SK-N-SH treated with all-trans-retinoic acid at 6 μM for 48 hours (cell line): ENCODE data around the gene CTNNA3.

Source experiments
- ATAC-seq: fragments of 200-7000 bp; cut with Tn5 transposase; 3 replicates; pipeline ENCODE4 v1.9.1; 2020; ENCODE audit warnings: mild to moderate bottlenecking, moderate library complexity
- ARNTL ChIP-seq: fragments of 450-650 bp; formaldehyde crosslinking; IDR thresholded peaks from 2 replicates; pipeline ENCODE4 v1.5.0; 2020; ENCODE audit warnings: low read depth, mild to moderate bottlenecking, moderate library complexity, borderline replicate concordance
- BACH2 ChIP-seq: fragments of 250-450 bp; sonication (Bioruptor Pico); IDR thresholded peaks from 2 replicates; pipeline ENCODE4 v1.9.0; 2021; ENCODE audit warnings: mild to moderate bottlenecking, borderline replicate concordance
- CSDC2 ChIP-seq: fragments of 250-450 bp; sonication (Bioruptor Pico); IDR thresholded peaks from 2 replicates; pipeline ENCODE4 v1.5.0; 2020; ENCODE audit warnings: mild to moderate bottlenecking, moderate library complexity
- ESRRG ChIP-seq: fragments of 250-450 bp; sonication (Bioruptor Pico); IDR thresholded peaks from 2 replicates; pipeline ENCODE4 v1.6.1; 2021; ENCODE audit warnings: mild to moderate bottlenecking
- GLIS3 ChIP-seq: fragments of 250-450 bp; sonication (Bioruptor Pico); IDR thresholded peaks from 2 replicates; pipeline ENCODE4 v1.5.0; 2020; ENCODE audit warnings: mild to moderate bottlenecking, moderate library complexity
- ISL1 ChIP-seq: fragments of 250-450 bp; sonication (Bioruptor Pico); IDR thresholded peaks from 2 replicates; pipeline ENCODE4 v2.1.2; 2022; ENCODE audit warnings: mild to moderate bottlenecking, moderate library complexity
- OSR1 ChIP-seq: fragments of 250-450 bp; sonication (Bioruptor Pico); IDR thresholded peaks from 2 replicates; pipeline ENCODE4 v1.8.0; 2022; ENCODE audit warnings: moderate library complexity, mild to moderate bottlenecking, inconsistent platforms
- SNAI2 ChIP-seq: fragments of 250-450 bp; sonication (Bioruptor Pico); IDR thresholded peaks from 2 replicates; pipeline ENCODE4 v1.5.0; 2020; ENCODE audit warnings: mild to moderate bottlenecking, moderate library complexity
- TCF4 ChIP-seq: fragments of 250-450 bp; sonication (Bioruptor Pico); IDR thresholded peaks from 2 replicates; pipeline ENCODE4 v1.8.0; 2021; ENCODE audit warnings: mild to moderate bottlenecking, moderate library complexity, borderline replicate concordance
- TOX ChIP-seq: fragments of 250-450 bp; sonication (Bioruptor Pico); IDR thresholded peaks from 2 replicates; pipeline ENCODE4 v1.8.0; 2021; ENCODE audit warnings: mild to moderate bottlenecking, moderate library complexity, borderline replicate concordance
- ZFP30 ChIP-seq: fragments of 450-650 bp; formaldehyde crosslinking; IDR thresholded peaks from 2 replicates; pipeline ENCODE4 v1.5.0; 2022; ENCODE audit warnings: mild to moderate bottlenecking, moderate library complexity
- ZNF565 ChIP-seq: fragments of 450-650 bp; formaldehyde crosslinking; conservative IDR thresholded peaks from 2 replicates; pipeline ENCODE4 v1.5.0; 2020; ENCODE audit warnings: low read depth, mild to moderate bottlenecking, moderate library complexity
- ZNF70 ChIP-seq: fragments of 450-650 bp; formaldehyde crosslinking; IDR thresholded peaks from 2 replicates; pipeline ENCODE4 v1.5.0; 2020; ENCODE audit warnings: mild to moderate bottlenecking, moderate library complexity
- ZNF8 ChIP-seq: fragments of 450-650 bp; formaldehyde crosslinking; IDR thresholded peaks from 2 replicates; pipeline ENCODE4 v1.5.0; 2020; ENCODE audit warnings: mild to moderate bottlenecking, moderate library complexity
- TF ChIP-seq, protein P1 (sequence below): fragments of 250-450 bp; sonication (Bioruptor Pico); IDR thresholded peaks from 2 replicates; pipeline ENCODE4 v1.8.0; 2021; ENCODE audit warnings: low read depth, mild to moderate bottlenecking, moderate library complexity, borderline replicate concordance
- TF ChIP-seq, protein P2 (sequence below): fragments of 250-450 bp; sonication (Bioruptor Pico); IDR thresholded peaks from 2 replicates; pipeline ENCODE4 v1.8.0; 2020; ENCODE audit warnings: mild to moderate bottlenecking, moderate library complexity, borderline replicate concordance
- TF ChIP-seq, protein P3 (sequence below): fragments of 250-450 bp; sonication (Bioruptor Pico); IDR thresholded peaks from 2 replicates; pipeline ENCODE4 v1.5.1; 2021; ENCODE audit warnings: mild to moderate bottlenecking, moderate library complexity
- TF ChIP-seq, protein P4 (sequence below): fragments of 250-450 bp; sonication (Bioruptor Pico); IDR thresholded peaks from 2 replicates; pipeline ENCODE4 v1.5.1; 2020; ENCODE audit warnings: low read depth, mild to moderate bottlenecking, moderate library complexity
- TF ChIP-seq, protein P5 (sequence below): fragments of 250-450 bp; sonication (Bioruptor Pico); IDR thresholded peaks from 2 replicates; pipeline ENCODE4 v1.5.0; 2020; ENCODE audit warnings: mild to moderate bottlenecking, moderate library complexity

The CTNNA3 gene

DNA sequence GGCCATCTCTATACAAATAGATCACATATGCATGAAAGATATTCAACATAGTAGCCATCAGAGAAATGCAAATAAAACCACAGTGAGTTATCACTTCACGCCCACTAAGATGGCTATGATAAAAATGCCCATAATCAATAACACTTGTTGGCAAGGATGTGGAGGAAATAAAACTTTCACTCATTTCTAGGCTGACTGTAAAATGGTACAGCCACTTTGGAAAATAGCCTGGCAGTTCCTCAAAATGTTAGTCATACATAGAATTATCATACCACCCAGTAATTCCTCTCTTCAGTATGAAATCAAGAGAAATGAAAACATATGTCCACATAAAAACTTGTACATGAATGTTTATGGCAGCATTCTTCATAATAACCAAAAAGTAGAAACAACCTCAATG, 445.3 kb downstream of the CTNNA3 start:
- TF ChIP-seq ARNTL (no peak), TCF4 (no peak), ZFP30 (CRISPR knock-in tag) (no peak), TOX (CRISPR knock-in tag) (no peak), CSDC2 (CRISPR knock-in tag) (no peak), ISL1 (CRISPR knock-in tag) (no peak), GLIS3 (CRISPR knock-in tag) (no peak), SNAI2 (CRISPR knock-in tag) (no peak), OSR1 (CRISPR knock-in tag) (no peak), ZNF565 (CRISPR knock-in tag) (no peak), ZNF70 (no peak)
- TF ChIP-seq, protein P1, sequence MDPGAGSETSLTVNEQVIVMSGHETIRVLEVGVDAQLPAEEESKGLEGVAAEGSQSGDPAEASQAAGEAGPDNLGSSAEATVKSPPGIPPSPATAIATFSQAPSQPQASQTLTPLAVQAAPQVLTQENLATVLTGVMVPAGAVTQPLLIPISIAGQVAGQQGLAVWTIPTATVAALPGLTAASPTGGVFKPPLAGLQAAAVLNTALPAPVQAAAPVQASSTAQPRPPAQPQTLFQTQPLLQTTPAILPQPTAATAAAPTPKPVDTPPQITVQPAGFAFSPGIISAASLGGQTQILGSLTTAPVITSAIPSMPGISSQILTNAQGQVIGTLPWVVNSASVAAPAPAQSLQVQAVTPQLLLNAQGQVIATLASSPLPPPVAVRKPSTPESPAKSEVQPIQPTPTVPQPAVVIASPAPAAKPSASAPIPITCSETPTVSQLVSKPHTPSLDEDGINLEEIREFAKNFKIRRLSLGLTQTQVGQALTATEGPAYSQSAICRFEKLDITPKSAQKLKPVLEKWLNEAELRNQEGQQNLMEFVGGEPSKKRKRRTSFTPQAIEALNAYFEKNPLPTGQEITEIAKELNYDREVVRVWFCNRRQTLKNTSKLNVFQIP (CRISPR knock-in tag): no peak
- TF ChIP-seq, protein P2, sequence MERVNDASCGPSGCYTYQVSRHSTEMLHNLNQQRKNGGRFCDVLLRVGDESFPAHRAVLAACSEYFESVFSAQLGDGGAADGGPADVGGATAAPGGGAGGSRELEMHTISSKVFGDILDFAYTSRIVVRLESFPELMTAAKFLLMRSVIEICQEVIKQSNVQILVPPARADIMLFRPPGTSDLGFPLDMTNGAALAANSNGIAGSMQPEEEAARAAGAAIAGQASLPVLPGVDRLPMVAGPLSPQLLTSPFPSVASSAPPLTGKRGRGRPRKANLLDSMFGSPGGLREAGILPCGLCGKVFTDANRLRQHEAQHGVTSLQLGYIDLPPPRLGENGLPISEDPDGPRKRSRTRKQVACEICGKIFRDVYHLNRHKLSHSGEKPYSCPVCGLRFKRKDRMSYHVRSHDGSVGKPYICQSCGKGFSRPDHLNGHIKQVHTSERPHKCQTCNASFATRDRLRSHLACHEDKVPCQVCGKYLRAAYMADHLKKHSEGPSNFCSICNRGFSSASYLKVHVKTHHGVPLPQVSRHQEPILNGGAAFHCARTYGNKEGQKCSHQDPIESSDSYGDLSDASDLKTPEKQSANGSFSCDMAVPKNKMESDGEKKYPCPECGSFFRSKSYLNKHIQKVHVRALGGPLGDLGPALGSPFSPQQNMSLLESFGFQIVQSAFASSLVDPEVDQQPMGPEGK: no peak
- TF ChIP-seq, protein P3, sequence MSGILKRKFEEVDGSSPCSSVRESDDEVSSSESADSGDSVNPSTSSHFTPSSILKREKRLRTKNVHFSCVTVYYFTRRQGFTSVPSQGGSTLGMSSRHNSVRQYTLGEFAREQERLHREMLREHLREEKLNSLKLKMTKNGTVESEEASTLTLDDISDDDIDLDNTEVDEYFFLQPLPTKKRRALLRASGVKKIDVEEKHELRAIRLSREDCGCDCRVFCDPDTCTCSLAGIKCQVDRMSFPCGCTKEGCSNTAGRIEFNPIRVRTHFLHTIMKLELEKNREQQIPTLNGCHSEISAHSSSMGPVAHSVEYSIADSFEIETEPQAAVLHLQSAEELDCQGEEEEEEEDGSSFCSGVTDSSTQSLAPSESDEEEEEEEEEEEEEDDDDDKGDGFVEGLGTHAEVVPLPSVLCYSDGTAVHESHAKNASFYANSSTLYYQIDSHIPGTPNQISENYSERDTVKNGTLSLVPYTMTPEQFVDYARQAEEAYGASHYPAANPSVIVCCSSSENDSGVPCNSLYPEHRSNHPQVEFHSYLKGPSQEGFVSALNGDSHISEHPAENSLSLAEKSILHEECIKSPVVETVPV (CRISPR knock-in tag): no peak
- ATAC-seq: no peak

DNA sequence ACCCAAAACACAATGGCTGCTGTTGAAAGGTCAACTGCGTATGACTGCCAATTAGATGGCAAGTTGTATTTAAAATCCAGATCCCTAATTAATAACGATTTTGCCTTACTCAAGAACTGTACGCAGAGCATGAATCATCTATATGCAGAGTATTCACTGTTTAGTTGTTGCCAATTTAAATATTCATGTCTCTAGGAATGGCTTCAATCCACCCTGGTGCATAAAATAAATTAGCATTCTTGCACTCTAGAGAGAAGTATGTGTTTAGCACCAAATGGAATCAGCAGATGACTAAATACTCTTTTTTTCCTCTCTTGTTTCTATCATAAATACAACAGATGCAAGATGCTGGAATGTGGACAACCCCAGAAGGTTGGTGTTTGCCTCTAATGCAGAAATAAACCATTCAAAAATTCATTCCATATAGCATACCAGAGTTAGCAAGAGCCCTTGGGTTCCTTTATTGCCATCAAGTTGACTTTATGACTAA, 449.9 kb downstream of the CTNNA3 start:
- TF ChIP-seq ESRRG (CRISPR knock-in tag) (no peak), ZNF70 (no peak), ZNF8 (CRISPR knock-in tag) (no peak), GLIS3 (CRISPR knock-in tag) (no peak), TCF4 (no peak), SNAI2 (CRISPR knock-in tag) (no peak), ZFP30 (CRISPR knock-in tag) (no peak), TOX (CRISPR knock-in tag) (no peak), BACH2 (CRISPR knock-in tag) (no peak), ISL1 (CRISPR knock-in tag) (no peak), ARNTL (no peak)
- TF ChIP-seq, protein P2: no peak
- TF ChIP-seq, protein P4, sequence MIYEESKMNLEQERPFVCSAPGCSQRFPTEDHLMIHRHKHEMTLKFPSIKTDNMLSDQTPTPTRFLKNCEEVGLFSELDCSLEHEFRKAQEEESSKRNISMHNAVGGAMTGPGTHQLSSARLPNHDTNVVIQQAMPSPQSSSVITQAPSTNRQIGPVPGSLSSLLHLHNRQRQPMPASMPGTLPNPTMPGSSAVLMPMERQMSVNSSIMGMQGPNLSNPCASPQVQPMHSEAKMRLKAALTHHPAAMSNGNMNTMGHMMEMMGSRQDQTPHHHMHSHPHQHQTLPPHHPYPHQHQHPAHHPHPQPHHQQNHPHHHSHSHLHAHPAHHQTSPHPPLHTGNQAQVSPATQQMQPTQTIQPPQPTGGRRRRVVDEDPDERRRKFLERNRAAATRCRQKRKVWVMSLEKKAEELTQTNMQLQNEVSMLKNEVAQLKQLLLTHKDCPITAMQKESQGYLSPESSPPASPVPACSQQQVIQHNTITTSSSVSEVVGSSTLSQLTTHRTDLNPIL: no peak
- TF ChIP-seq, protein P5, sequence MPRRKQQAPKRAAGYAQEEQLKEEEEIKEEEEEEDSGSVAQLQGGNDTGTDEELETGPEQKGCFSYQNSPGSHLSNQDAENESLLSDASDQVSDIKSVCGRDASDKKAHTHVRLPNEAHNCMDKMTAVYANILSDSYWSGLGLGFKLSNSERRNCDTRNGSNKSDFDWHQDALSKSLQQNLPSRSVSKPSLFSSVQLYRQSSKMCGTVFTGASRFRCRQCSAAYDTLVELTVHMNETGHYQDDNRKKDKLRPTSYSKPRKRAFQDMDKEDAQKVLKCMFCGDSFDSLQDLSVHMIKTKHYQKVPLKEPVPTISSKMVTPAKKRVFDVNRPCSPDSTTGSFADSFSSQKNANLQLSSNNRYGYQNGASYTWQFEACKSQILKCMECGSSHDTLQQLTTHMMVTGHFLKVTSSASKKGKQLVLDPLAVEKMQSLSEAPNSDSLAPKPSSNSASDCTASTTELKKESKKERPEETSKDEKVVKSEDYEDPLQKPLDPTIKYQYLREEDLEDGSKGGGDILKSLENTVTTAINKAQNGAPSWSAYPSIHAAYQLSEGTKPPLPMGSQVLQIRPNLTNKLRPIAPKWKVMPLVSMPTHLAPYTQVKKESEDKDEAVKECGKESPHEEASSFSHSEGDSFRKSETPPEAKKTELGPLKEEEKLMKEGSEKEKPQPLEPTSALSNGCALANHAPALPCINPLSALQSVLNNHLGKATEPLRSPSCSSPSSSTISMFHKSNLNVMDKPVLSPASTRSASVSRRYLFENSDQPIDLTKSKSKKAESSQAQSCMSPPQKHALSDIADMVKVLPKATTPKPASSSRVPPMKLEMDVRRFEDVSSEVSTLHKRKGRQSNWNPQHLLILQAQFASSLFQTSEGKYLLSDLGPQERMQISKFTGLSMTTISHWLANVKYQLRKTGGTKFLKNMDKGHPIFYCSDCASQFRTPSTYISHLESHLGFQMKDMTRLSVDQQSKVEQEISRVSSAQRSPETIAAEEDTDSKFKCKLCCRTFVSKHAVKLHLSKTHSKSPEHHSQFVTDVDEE: no peak
- TF ChIP-seq, protein P1 (CRISPR knock-in tag): no peak
- TF ChIP-seq, protein P3 (CRISPR knock-in tag): no peak
- ATAC-seq: no peak
